Fibroblast of villous mesenchyme (primary cell): ENCODE results near the gene PRKAR1B. TPM values are rescaled to one million over a fixed set of nuclear protein-coding genes. Genes with fewer than 3 reads are reported as not detected.

Experiments
- DNase-seq: peaks from one replicate; pipeline ENCODE4 v3.0.0-alpha.2; 2010; ENCODE audit warnings: low read depth
- H3K4me3 ChIP-seq: 2 replicates; pipeline ENCODE4 v1.5.1; 2011; ENCODE audit warnings: low read depth, mild to moderate bottlenecking, low read length
- total RNA-seq: library from RNA; depleted of rRNA; stranded (reverse); fragments of >200 nt; gene quantifications from 2 replicates; pipeline ENCODE4 v1.2.3, GENCODE V29; 2012
- TF ChIP-seq, protein P1 (sequence below): IDR thresholded peaks from 2 replicates; pipeline ENCODE4 v1.5.1; 2012; ENCODE audit warnings: low read depth, mild to moderate bottlenecking, low read length; ENCODE audit not compliant: insufficient read depth

The PRKAR1B gene
- total RNA-seq, 1 donor = 16.4 TPM

GRCh38 chr7:512146-512510 lies 215.0 kb downstream of the PRKAR1B start:
- TF ChIP-seq, protein P1, sequence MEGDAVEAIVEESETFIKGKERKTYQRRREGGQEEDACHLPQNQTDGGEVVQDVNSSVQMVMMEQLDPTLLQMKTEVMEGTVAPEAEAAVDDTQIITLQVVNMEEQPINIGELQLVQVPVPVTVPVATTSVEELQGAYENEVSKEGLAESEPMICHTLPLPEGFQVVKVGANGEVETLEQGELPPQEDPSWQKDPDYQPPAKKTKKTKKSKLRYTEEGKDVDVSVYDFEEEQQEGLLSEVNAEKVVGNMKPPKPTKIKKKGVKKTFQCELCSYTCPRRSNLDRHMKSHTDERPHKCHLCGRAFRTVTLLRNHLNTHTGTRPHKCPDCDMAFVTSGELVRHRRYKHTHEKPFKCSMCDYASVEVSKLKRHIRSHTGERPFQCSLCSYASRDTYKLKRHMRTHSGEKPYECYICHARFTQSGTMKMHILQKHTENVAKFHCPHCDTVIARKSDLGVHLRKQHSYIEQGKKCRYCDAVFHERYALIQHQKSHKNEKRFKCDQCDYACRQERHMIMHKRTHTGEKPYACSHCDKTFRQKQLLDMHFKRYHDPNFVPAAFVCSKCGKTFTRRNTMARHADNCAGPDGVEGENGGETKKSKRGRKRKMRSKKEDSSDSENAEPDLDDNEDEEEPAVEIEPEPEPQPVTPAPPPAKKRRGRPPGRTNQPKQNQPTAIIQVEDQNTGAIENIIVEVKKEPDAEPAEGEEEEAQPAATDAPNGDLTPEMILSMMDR = no peak
- no peak for DNase-seq
- H3K4me3 ChIP-seq = no peak overlapping the region

- TF ChIP-seq, protein P1 = no peak
- no peak for DNase-seq
- no peak overlapping the region for H3K4me3 ChIP-seq
These were observed 215.5 kb downstream of the PRKAR1B start for GRCh38 chr7:511476-512145.

GRCh38 chr7:510782-511281 lies 216.2 kb downstream of the PRKAR1B start:
- DNase-seq = no peak
- no peak overlapping the region for H3K4me3 ChIP-seq
- TF ChIP-seq, protein P1 = no peak

- TF ChIP-seq, protein P1 = no peak
- H3K4me3 ChIP-seq = no peak overlapping the region
- no peak for DNase-seq
These were observed 217.0 kb downstream of the PRKAR1B start for GRCh38 chr7:510131-510481.

DNA sequence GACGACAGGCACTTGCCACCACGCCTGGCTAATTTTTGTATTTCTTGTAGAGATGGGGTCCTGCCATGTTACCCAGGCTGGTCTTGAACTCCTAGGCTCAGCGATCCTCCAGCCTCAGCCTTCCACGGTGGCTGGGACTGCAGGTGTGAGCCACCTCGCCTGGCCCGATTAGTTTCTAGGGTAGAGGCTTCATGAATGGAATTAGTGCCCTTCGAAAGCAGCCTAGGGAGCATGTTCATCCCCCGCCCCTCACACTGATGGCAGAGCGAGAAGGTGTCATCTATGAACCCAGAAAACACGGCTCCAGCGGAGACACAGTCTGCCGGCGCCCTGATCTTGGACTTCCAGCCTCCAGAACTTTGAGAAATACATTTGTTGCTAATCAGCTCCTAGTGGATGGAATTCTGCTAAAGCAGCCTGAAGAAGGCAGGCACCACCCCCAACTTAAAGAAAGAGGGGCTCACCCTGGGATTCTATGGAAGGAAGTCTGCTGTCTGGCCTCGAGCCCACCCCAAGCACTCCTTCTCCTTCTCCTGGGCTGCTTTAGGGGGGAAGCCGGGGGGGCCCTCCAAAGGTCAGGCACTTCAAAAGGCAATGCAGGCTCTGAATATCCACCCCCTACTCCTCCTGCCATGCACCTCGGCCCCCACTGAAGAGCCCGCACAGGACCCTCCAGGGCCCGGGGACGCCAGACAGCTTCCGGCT lies 217.5 kb downstream of the PRKAR1B start:
- no peak for DNase-seq

GRCh38 chr7:508461-509170 lies 218.5 kb downstream of the PRKAR1B start:
- no peak overlapping the region for H3K4me3 ChIP-seq
- no peak for DNase-seq
- TF ChIP-seq, protein P1 = no peak

More for the DNA sequence above, 217.5 kb downstream of the PRKAR1B start:
- TF ChIP-seq, protein P1 = no peak
- no peak overlapping the region for H3K4me3 ChIP-seq
